GM21528 (cell line): ENCODE data around the gene NELFE.
"Not testable (repeated sequence)": the region's sequence is repeated elsewhere in the genome, so short reads cannot be mapped to it uniquely, and the experiment has no call there.

Source experiments
- ATAC-seq: cut with Tn5 transposase; IDR thresholded peaks from one replicate; pipeline ENCODE4 v1.9.1; 2021; ENCODE audit warnings: mild to moderate bottlenecking, moderate library complexity; ENCODE audit not compliant: unreplicated experiment, low FRiP score

Gene NELFE

DNA sequence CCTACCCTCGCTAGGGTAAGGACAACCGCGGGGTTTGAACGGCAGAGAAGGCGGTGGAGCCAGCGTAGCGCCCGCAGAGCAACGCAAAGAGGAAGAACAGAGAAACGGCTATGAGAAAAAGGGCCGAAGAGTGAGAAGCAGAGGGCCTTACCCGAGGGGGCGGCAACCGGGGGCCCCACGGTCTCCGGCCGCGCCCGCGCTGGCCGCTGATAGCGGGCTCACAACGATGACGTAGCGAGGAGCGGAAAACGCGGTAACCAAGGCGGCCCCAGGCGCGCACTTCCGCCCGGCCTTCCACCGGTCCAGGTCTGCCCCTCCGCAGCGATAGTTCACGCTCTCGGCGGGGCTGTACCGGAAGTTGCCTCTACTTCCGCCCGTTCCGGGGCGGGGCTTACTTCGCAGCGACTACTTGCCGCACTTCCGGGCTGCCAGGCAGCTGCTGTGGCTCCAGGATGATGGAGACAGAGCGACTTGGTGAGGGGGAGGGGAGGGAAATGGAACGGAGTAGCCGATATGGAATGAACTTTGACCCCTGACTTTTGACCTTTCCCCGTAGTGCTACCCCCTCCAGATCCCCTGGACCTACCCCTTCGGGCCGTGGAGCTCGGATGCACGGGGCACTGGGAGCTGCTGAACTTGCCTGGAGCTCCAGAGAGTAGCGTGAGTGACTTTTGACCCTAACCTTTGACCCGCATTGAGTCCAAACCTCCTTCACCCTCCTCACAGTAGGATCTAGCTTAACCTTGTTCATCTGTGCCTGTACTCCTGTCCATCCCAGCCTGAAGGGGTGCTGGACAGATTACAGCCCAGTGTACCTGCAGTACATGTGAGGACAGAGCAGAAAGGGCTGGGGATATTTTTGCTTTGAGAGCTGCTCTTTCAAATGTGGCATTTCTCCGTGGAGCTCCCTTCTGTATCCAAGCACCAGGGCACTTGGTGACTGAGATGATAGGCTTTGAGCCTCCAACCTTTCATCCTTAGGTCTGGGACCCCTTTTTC, at the start of gene NELFE, which contains the start of gene SKIC2:
NELFE (minus strand) TSS at position 231 of the 999 bp plus-strand sequence. CDS start 525 bp downstream, outside the sequence.
SKIC2 (plus strand) TSS at position 435 of the 999 bp plus-strand sequence; CDS start at position 453, 18 bp downstream.
- peak; percentile 84 for ATAC-seq

GRCh38 chr6:32008037-32008436, 49.3 kb upstream of the NELFE start:
- ATAC-seq: not testable (repeated sequence)

DNA sequence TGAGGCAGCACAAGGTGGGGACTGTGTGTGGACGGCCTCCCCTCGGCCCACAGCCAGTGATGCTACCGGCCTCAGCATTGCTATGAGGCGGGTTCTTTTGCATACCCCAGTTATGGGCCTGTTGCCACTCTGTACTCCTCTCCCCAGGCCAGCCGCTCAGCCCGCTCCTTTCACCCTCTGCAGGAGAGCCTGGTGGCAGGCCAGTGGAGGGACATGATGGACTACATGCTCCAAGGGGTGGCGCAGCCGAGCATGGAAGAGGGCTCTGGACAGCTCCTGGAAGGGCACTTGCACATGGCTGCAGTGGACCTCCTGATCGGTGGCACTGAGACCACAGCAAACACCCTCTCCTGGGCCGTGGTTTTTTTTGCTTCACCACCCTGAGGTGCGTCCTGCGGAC, 48.3 kb upstream of the NELFE start:
- ATAC-seq: not testable (repeated sequence)

DNA sequence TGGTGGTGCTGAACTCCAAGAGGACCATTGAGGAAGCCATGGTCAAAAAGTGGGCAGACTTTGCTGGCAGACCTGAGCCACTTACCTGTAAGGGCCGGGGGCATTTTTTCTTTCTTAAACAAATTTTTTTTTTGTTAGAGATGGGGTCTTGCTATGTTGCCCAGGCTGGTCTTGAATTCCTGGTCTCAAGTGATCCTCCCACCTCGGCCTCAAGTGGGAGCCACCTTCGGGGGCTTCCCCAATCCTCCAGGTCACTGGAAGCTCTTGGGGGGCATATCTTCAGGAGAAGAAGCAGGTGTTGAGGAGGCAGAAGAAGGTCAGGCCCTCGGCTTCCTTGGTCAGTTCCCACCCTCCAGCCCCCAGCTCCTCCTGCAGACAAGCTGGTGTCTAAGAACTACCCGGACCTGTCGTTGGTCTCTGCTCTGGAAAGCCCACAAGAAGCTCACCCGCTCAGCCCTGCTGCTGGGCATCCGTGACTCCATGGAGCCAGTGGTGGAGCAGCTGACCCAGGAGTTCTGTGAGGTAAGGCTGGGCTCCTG, 47.3 kb upstream of the NELFE start:
- not testable (repeated sequence) for ATAC-seq

GRCh38 chr6:32005538-32005880, 46.7 kb upstream of the NELFE start:
- ATAC-seq: not testable (repeated sequence)

GRCh38 chr6:32004864-32005537, 46.2 kb upstream of the NELFE start:
- ATAC-seq: not testable (repeated sequence)

- not testable (repeated sequence) for ATAC-seq
Measured at GRCh38 chr6:32004393-32004792, 45.6 kb upstream of the NELFE start.

GRCh38 chr6:32003301-32003700, 44.5 kb upstream of the NELFE start:
- ATAC-seq: not testable (repeated sequence)

- not testable (repeated sequence) for ATAC-seq
Measured at GRCh38 chr6:32002546-32003268, 43.9 kb upstream of the NELFE start.

DNA sequence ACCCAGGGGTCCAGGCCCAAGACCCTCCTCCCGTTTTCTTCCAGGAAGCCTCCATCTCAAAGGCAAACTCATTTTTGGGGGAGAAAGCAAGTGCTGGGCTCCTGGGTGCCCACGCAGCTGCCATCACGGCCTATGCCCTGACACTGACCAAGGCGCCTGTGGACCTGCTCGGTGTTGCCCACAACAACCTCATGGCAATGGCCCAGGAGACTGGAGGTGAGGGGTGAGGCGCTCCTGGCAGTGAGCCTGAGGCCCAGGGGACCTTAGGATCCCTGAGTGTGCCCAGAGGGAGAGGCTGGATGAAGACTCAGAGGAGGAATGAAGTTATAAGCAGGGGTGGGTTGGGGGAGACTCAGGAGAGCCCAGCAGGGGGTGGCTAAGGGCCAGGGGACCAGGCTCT, 37.6 kb upstream of the NELFE start:
- not testable (repeated sequence) for ATAC-seq

- not testable (repeated sequence) for ATAC-seq
Measured at GRCh38 chr6:31994421-31994820, 35.6 kb upstream of the NELFE start.

GRCh38 chr6:31989363-31989762, 30.6 kb upstream of the NELFE start:
- not testable (repeated sequence) for ATAC-seq

DNA sequence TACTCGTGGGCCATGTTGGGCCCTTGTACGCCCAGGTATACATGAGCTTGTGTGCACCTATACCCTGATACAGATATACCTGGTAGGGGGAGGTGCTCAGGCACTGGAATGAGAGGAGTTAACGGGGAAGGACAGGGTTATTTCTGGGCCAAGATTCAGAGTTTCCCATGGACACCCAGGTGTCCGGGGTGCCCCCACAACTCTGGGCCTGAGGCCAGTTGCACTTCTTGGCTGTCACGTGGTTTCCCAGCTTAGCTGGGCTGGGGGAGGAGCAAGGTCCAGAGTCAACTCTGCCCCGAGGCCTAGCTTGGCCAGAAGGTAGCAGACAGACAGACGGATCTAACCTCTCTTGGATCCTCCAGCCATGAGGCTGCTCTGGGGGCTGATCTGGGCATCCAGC, 23.0 kb upstream of the NELFE start, which contains the start of gene C4A:
C4A (plus strand) TSS at position 314 of the 400 bp plus-strand sequence; CDS start at position 365, 51 bp downstream.
- ATAC-seq: not testable (repeated sequence)

GRCh38 chr6:31980998-31981397, 22.2 kb upstream of the NELFE start:
- ATAC-seq: not testable (repeated sequence)

GRCh38 chr6:31980195-31980876, 21.6 kb upstream of the NELFE start:
- ATAC-seq: not testable (repeated sequence)

GRCh38 chr6:31979238-31979898, 20.6 kb upstream of the NELFE start:
- no peak for ATAC-seq

DNA sequence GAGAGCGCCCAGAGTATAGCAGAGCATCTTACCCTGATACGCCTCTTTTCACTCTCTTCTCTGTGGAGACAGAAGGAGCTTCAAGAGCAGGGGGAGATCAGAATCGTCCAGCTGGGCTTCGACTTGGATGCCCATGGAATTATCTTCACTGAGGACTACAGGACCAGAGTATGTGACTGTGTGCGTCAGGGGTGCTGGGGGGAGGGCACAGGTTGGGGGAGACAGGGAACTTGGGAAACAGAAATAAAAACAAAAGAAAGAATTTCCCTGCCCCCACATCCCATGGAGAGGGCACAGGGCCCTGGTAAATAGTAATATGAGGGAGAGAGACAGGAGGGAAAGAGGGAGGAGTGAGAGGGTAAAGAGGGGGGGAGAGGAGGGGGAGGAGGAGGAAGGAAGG, 20.1 kb upstream of the NELFE start:
- ATAC-seq: no peak

GRCh38 chr6:31977816-31978431, 19.2 kb upstream of the NELFE start:
- no peak for ATAC-seq

- ATAC-seq: not testable (repeated sequence)
Measured at GRCh38 chr6:31976065-31976464, 17.3 kb upstream of the NELFE start.
